ENCODE measurements around the gene ECHS1.
"Not testable (repeated sequence)": the region's sequence is repeated elsewhere in the genome, so short reads cannot be mapped to it uniquely, and the experiment has no call there.

The ECHS1 gene

DNA sequence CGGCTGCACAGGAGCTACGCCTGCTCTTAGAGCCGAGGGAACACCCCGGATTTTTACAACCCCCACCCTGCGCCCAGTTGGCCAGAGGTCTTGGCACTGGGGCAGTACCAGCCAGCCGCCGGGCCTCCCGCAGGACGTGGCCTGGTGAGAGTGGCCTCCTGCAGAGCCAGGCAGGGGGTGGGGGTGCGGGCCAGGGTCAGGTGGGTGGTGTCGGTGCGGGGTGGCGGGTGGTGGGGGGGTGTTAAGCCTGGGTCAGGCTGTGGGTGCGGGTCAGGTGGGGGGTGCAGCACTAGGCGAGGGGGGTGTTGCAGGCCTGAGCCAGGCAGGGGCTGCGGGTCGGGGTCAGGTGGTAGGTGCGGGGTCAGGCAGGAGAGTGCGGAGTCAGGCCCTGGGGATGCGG lies 647 bp downstream of the ECHS1 start:
- H3K4me3 ChIP-seq (ENCODE audit: low read depth, low read length) = peak overlapping the region; percentile 68
- TF ChIP-seq, protein P1, sequence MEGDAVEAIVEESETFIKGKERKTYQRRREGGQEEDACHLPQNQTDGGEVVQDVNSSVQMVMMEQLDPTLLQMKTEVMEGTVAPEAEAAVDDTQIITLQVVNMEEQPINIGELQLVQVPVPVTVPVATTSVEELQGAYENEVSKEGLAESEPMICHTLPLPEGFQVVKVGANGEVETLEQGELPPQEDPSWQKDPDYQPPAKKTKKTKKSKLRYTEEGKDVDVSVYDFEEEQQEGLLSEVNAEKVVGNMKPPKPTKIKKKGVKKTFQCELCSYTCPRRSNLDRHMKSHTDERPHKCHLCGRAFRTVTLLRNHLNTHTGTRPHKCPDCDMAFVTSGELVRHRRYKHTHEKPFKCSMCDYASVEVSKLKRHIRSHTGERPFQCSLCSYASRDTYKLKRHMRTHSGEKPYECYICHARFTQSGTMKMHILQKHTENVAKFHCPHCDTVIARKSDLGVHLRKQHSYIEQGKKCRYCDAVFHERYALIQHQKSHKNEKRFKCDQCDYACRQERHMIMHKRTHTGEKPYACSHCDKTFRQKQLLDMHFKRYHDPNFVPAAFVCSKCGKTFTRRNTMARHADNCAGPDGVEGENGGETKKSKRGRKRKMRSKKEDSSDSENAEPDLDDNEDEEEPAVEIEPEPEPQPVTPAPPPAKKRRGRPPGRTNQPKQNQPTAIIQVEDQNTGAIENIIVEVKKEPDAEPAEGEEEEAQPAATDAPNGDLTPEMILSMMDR (IDR thresholded peaks at IDR 0.05; ENCODE audit: low read depth, low read length, missing control alignments) = no peak
- in situ Hi-C loops (cut with HindIII; ENCODE audit: low sequenced_read_pairs) = no loop called here
- DNase-seq (ENCODE audit: low read depth) = no peak

DNA sequence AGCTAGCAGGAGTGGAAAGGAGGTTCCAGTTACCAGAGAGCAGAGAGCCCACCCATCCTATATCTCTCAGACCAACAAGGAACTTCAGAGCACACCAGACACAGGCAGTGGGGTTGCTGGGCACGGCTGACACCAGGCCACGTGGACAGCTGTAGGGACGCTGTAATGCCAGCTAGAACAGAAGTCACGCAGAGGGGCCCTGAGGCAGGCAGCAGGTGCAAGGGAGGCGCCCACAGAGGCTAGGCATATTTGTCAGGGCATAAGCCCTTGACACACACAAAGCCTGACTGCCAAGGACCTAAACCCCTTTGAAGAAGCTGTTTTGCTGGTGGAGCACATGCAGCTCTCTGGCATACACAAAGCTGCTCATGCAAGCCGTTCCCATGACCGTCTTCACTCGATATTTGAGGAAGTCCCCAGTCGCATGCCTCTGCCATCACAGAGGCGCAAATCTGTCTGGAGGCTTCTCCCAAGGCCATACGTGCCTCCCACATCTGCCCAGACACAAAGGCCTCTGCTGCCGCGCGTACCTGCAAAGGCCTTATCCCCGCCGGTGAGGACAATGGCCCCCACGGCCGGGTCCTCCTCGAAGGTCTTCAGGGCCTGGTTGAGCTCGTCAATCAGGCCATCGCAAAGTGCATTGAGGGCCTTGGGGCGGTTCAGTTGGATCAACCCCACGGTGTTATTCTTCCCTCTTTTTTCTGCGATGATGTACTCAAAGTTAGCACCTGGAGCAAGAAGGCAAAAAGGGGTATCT lies 2.9 kb downstream of the ECHS1 start:
- in situ Hi-C loops (cut with HindIII; ENCODE audit: low sequenced_read_pairs) = no loop called here
- DNase-seq (ENCODE audit: low read depth) = no peak
- TF ChIP-seq, protein P1 (IDR thresholded peaks at IDR 0.05; ENCODE audit: low read depth, low read length, missing control alignments) = no peak
- no peak overlapping the region for H3K4me3 ChIP-seq (ENCODE audit: low read depth, low read length)

DNA sequence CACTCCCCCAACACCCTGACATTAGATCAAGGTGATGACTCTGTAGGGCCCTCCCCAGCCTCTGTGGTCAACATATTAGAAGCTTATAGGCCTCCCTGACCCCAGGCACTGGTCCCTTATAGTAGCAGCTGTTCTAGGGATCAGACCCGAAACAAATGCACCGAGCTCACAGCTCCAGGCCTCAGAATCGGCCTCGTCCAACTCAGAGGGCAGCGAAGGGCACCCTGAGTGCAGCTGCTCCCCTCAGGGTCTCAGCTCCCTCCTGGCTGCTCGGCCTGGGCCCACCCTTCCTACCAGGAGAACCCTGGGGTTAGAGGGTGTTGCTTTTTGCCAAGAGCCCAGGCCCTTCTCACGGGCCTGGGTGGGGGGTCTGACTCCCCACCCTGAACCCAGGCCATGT lies 5.0 kb downstream of the ECHS1 start:
- DNase-seq (ENCODE audit: low read depth) = no peak
- H3K4me3 ChIP-seq (ENCODE audit: low read depth, low read length) = no peak overlapping the region
- TF ChIP-seq, protein P1 (IDR thresholded peaks at IDR 0.05; ENCODE audit: low read depth, low read length, missing control alignments) = no peak
- in situ Hi-C loops (cut with HindIII; ENCODE audit: low sequenced_read_pairs) = no loop called here

DNA sequence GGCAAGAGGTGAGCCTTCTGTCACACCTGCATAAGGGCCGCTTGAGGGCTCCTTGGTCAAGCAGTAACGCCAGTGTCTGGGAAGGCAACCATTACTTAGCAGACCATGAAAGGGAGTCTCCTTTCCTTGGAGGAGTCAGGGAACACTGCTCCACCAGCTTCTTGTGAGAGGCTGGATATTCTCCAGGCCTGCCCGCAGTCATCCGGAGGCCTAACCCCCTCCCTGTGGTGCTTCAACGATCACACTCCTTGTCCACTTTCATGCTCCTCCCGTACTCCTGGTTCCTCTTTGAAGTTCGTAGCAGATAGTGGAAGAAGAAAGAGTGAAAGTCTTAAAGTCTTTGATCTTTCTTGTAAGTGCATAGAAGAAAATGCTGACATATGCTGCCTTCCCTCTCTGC lies 5.7 kb downstream of the ECHS1 start:
- in situ Hi-C loops (cut with HindIII; ENCODE audit: low sequenced_read_pairs) = not testable (repeated sequence)

DNA sequence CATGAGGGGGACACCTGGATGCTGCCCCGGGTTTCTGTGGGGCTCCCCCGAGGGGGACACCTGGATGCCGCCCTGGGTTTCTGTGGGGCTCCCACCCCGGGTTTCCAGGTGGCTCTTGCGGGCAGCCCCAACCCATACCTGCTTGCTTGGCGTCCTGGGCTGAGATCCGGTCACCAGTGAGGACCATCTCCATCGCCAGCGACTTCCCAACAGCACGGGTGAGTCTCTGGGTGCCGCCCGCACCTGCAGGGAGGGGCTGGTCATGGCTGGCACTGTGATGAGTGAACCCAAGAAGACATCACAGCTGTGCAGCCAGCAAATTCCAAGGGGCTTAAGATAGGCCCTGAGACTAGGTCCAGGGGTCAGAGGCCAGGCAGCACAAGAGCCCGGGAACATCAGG lies 6.4 kb downstream of the ECHS1 start:
- TF ChIP-seq, protein P1 (IDR thresholded peaks at IDR 0.05; ENCODE audit: low read depth, low read length, missing control alignments) = no peak
- in situ Hi-C loops (cut with HindIII; ENCODE audit: low sequenced_read_pairs) = no loop called here
- DNase-seq (ENCODE audit: low read depth) = no peak
- no peak overlapping the region for H3K4me3 ChIP-seq (ENCODE audit: low read depth, low read length)

More for the DNA sequence above, 5.7 kb downstream of the ECHS1 start:
- DNase-seq (ENCODE audit: low read depth); H3K4me3 ChIP-seq (ENCODE audit: low read depth, low read length): not testable (repeated sequence)

DNA sequence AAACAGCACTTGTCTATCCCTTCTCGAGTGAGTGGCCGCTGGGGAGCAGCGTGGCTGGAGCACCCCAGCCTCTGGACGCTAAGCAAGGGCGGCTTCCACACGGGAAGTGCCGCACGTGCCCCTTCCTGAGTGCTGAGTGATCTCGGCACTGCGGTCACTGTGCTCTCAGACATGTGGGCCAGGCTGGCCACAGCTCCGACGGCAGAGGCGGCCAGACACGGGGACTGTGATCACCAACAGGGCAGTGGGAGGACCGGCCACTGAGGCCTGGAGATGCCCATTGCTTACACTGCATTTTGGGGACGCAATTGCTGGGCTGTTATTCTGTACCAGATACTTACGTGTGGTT lies 7.0 kb downstream of the ECHS1 start:
- no peak for DNase-seq (ENCODE audit: low read depth)
- no peak overlapping the region for H3K4me3 ChIP-seq (ENCODE audit: low read depth, low read length)
- TF ChIP-seq, protein P1 (IDR thresholded peaks at IDR 0.05; ENCODE audit: low read depth, low read length, missing control alignments) = no peak
- in situ Hi-C loops (cut with HindIII; ENCODE audit: low sequenced_read_pairs) = no loop called here

DNA sequence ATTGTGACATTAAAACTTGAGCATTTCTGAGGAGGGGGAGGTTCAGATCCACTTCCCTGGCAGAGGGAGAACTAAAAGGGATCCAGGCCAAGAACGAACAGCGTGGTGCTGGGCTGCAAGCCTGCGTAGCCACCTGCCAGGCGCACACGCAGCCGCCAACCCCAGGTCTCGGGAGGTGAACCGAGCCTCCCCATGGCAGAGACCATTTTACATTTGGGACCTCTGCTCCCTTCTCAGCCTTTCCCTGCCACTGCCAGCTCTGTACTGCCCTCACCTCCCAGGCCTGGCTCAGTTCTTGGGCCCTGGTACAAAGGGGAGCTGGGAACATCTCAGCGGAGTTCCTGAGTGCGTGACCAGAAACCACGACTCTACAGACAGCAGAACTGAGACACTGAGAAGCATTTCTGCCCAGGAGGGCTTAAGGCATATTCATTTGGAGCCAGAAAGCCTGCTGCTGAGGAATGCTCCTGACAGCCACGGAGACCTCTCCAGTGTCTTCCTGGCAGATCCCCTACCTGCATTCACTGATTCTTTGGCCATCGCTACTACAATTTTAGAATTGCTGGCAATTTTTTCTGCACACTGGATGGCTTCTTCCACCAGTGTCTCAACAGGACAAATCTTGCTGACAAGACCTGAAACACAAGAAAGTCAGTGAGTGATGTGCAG lies 7.6 kb downstream of the ECHS1 start:
- in situ Hi-C loops (cut with HindIII; ENCODE audit: low sequenced_read_pairs) = no loop called here
- DNase-seq (ENCODE audit: low read depth) = no peak
- TF ChIP-seq, protein P1 (IDR thresholded peaks at IDR 0.05; ENCODE audit: low read depth, low read length, missing control alignments) = no peak
- no peak overlapping the region for H3K4me3 ChIP-seq (ENCODE audit: low read depth, low read length)
